Endothelial cell (in vitro differentiated cells): Measurements from ENCODE around the gene CRTC1. TPM values are rescaled to one million over a fixed set of nuclear protein-coding genes. Genes with fewer than 3 reads are reported as not detected.

Experiments used
- DNase-seq: peaks from one replicate; pipeline ENCODE4 v3.0.0; 2021; ENCODE audit warnings: low spot score
- H3K27ac Mint-ChIP-seq: one replicate; pipeline ENCODE4 v1.8.0; 2021; ENCODE audit warnings: mixed read lengths, inconsistent platforms; ENCODE audit not compliant: unreplicated experiment
- H3K27me3 Mint-ChIP-seq: one replicate; pipeline ENCODE4 v1.8.0; 2021; ENCODE audit warnings: mild to moderate bottlenecking, moderate library complexity, mixed read lengths, inconsistent platforms; ENCODE audit not compliant: unreplicated experiment
- H3K36me3 Mint-ChIP-seq: one replicate; pipeline ENCODE4 v1.8.0; 2021; ENCODE audit warnings: mild to moderate bottlenecking, low read depth, mixed read lengths, inconsistent platforms; ENCODE audit not compliant: unreplicated experiment
- H3K4me1 Mint-ChIP-seq: one replicate; pipeline ENCODE4 v1.8.0; 2021; ENCODE audit warnings: mild to moderate bottlenecking, mixed read lengths, inconsistent platforms; ENCODE audit not compliant: unreplicated experiment
- H3K4me3 Mint-ChIP-seq: one replicate; pipeline ENCODE4 v1.8.0; 2021; ENCODE audit warnings: mild to moderate bottlenecking, mixed read lengths, inconsistent platforms; ENCODE audit not compliant: unreplicated experiment
- H3K9me3 Mint-ChIP-seq: one replicate; pipeline ENCODE4 v1.8.0; 2021; ENCODE audit warnings: mixed read lengths, inconsistent platforms; ENCODE audit not compliant: unreplicated experiment
- CTCF ChIP-seq: fragments of 200-600 bp; sonication (generic); IDR thresholded peaks from one replicate; pipeline ENCODE4 v1.5.0; 2021; ENCODE audit warnings: antibody characterized with exemption; ENCODE audit not compliant: unreplicated experiment
- total RNA-seq: library from RNA; stranded (reverse); fragmentation: NEBNext Ultra II Directional; extraction: Animal tissue kit (Norgen Biotek cat#: 25700); gene quantifications from one replicate; pipeline ENCODE4 v1.2.1, GENCODE V29; 2021; ENCODE audit not compliant: unreplicated experiment

The CRTC1 gene
- total RNA-seq, 1 donor from 2014 or later, result 17.5 TPM

GRCh38 chr19:18649371-18650020, 34.0 kb upstream of the CRTC1 start:
- peaks cover 1% of the 10 kb centered on the region for H3K4me1 Mint-ChIP-seq
- peaks cover 5% of the 10 kb centered on the region for H3K36me3 Mint-ChIP-seq
- no peak for DNase-seq
- H3K9me3 Mint-ChIP-seq, result no peaks in the 10 kb centered on the region
- no peak overlapping the region for H3K4me3 Mint-ChIP-seq
- peaks cover 8% of the 10 kb centered on the region for H3K27me3 Mint-ChIP-seq
- no peak for TF ChIP-seq CTCF
- H3K27ac Mint-ChIP-seq, result no peak overlapping the region

- peak overlapping the region; percentile 31 for H3K4me3 Mint-ChIP-seq
- TF ChIP-seq CTCF, result no peak
- peaks cover 8% of the 10 kb centered on the region for H3K27me3 Mint-ChIP-seq
- no peaks in the 10 kb centered on the region for H3K9me3 Mint-ChIP-seq
- H3K4me1 Mint-ChIP-seq, result no peaks in the 10 kb centered on the region
- peaks cover 9% of the 10 kb centered on the region for H3K36me3 Mint-ChIP-seq
- H3K27ac Mint-ChIP-seq, result no peak overlapping the region
- no peak for DNase-seq
Measured at GRCh38 chr19:18650021-18650390, 33.5 kb upstream of the CRTC1 start.

- H3K27ac Mint-ChIP-seq, result no peak overlapping the region
- H3K4me3 Mint-ChIP-seq, result no peak overlapping the region
- no peak for TF ChIP-seq CTCF
- H3K36me3 Mint-ChIP-seq, result peaks cover 9% of the 10 kb centered on the region
- H3K9me3 Mint-ChIP-seq, result no peaks in the 10 kb centered on the region
- peaks cover 8% of the 10 kb centered on the region for H3K27me3 Mint-ChIP-seq
- no peak for DNase-seq
- H3K4me1 Mint-ChIP-seq, result no peaks in the 10 kb centered on the region
Measured at GRCh38 chr19:18650468-18651041, 32.9 kb upstream of the CRTC1 start.

- no peak overlapping the region for H3K27ac Mint-ChIP-seq
- H3K9me3 Mint-ChIP-seq, result no peaks in the 10 kb centered on the region
- no peak for TF ChIP-seq CTCF
- no peak for DNase-seq
- H3K4me3 Mint-ChIP-seq, result peak overlapping the region; percentile 49
- no peaks in the 10 kb centered on the region for H3K4me1 Mint-ChIP-seq
- peaks cover 8% of the 10 kb centered on the region for H3K27me3 Mint-ChIP-seq
- H3K36me3 Mint-ChIP-seq, result peaks cover 9% of the 10 kb centered on the region
Measured at GRCh38 chr19:18651300-18651699, 32.2 kb upstream of the CRTC1 start.

GRCh38 chr19:18651733-18652132, 31.7 kb upstream of the CRTC1 start:
- Mint-ChIP-seq H3K36me3 (peaks cover 9% of the 10 kb centered on the region), H3K9me3 (no peaks in the 10 kb centered on the region), H3K4me3 (peak overlapping the region; percentile 49), H3K27me3 (peaks cover 5% of the 10 kb centered on the region), H3K4me1 (no peaks in the 10 kb centered on the region), H3K27ac (no peak overlapping the region)
- DNase-seq, result no peak
- TF ChIP-seq CTCF, result no peak
